ENCODE data around the gene PXDN. TPM values are rescaled to one million over a fixed set of nuclear protein-coding genes. Genes with fewer than 3 reads are reported as not detected.

PXDN gene
- total and polyA plus RNA-seq, 5 donors from 2014 or later = 0.79 TPM; not detected in 4

GRCh38 chr2:1771626-1772280, 27.4 kb upstream of the PXDN start:
- Histone ChIP-seq H3K4me1 (ENCODE audit: control insufficient read depth, insufficient read depth, low read length, poor library complexity, severe bottlenecking) (no peaks in the 10 kb centered on the region), H3K4me3 (ENCODE audit: low read depth, low read length) (no peak overlapping the region), H3K27me3 (ENCODE audit: control insufficient read depth, insufficient read depth, low read length) (no peaks in the 10 kb centered on the region), H3K27ac (ENCODE audit: insufficient read depth, low read length, poor library complexity, severe bottlenecking) (no peak overlapping the region), H3K9me3 (ENCODE audit: control insufficient read depth in 2 of 2, low read length in 2 of 2) (no peaks in the 10 kb centered on the region), H3K36me3 (ENCODE audit: control insufficient read depth, insufficient read depth, low read length) (no peaks in the 10 kb centered on the region)
- no peak overlapping the region for H3K27ac Mint-ChIP-seq
- no peak for DNase-seq
- no peak for ATAC-seq (ENCODE audit: low read depth in 2 of 2)
- no peaks in the 10 kb centered on the region for H3K4me1 Mint-ChIP-seq
- H3K27me3 Mint-ChIP-seq = peaks cover 4% of the 10 kb centered on the region
- no peaks in the 10 kb centered on the region for H3K36me3 Mint-ChIP-seq
- H3K4me3 Mint-ChIP-seq = peak overlapping the region in 1 of 4 donors; percentile 21
- peaks cover 0 to 2% (median 0%) of the 10 kb centered on the region in 7 donors for H3K9me3 Mint-ChIP-seq

GRCh38 chr2:1770566-1771380, 26.5 kb upstream of the PXDN start:
- no peaks in the 10 kb centered on the region for H3K4me1 Mint-ChIP-seq

GRCh38 chr2:1769703-1770422, 25.5 kb upstream of the PXDN start:
- ATAC-seq (ENCODE audit: low read depth in 2 of 2) (no peak), DNase-seq (peak in 2 of 3 donors; percentile 3 to 43)
- Mint-ChIP-seq H3K4me3 (no peak overlapping the region), H3K27me3 (no peaks in the 10 kb centered on the region), H3K9me3 (peaks cover 0 to 4% (median 2%) of the 10 kb centered on the region in 7 donors), H3K4me1 (no peaks in the 10 kb centered on the region), H3K27ac (no peak overlapping the region), H3K36me3 (no peaks in the 10 kb centered on the region)
- no peak overlapping the region for H3K4me3 ChIP-seq (ENCODE audit: low read depth, low read length)
- no peaks in the 10 kb centered on the region for H3K4me1 ChIP-seq (ENCODE audit: control insufficient read depth, insufficient read depth, low read length, poor library complexity, severe bottlenecking)
- no peak overlapping the region for H3K27ac ChIP-seq (ENCODE audit: insufficient read depth, low read length, poor library complexity, severe bottlenecking)
- H3K27me3 ChIP-seq (ENCODE audit: control insufficient read depth, insufficient read depth, low read length) = no peaks in the 10 kb centered on the region
- no peaks in the 10 kb centered on the region for H3K36me3 ChIP-seq (ENCODE audit: control insufficient read depth, insufficient read depth, low read length)
- H3K9me3 ChIP-seq (ENCODE audit: control insufficient read depth in 2 of 2, low read length in 2 of 2) = no peaks in the 10 kb centered on the region

More at GRCh38 chr2:1770566-1771380, 26.5 kb upstream of the PXDN start:
- H3K4me1 ChIP-seq (ENCODE audit: control insufficient read depth, insufficient read depth, low read length, poor library complexity, severe bottlenecking) = no peaks in the 10 kb centered on the region
- H3K4me3 ChIP-seq (ENCODE audit: low read depth, low read length) = no peak overlapping the region
- no peak for DNase-seq
- no peaks in the 10 kb centered on the region for H3K36me3 ChIP-seq (ENCODE audit: control insufficient read depth, insufficient read depth, low read length)
- no peak overlapping the region for H3K27ac Mint-ChIP-seq
- H3K27ac ChIP-seq (ENCODE audit: insufficient read depth, low read length, poor library complexity, severe bottlenecking) = no peak overlapping the region
- no peak for ATAC-seq (ENCODE audit: low read depth in 2 of 2)
- H3K4me3 Mint-ChIP-seq = no peak overlapping the region
- H3K27me3 Mint-ChIP-seq = peaks cover 3% of the 10 kb centered on the region
- no peaks in the 10 kb centered on the region for H3K36me3 Mint-ChIP-seq
- no peaks in the 10 kb centered on the region for H3K27me3 ChIP-seq (ENCODE audit: control insufficient read depth, insufficient read depth, low read length)
- H3K9me3 Mint-ChIP-seq = peaks cover 0 to 3% (median 0%) of the 10 kb centered on the region in 7 donors
- H3K9me3 ChIP-seq (ENCODE audit: control insufficient read depth in 2 of 2, low read length in 2 of 2) = no peaks in the 10 kb centered on the region

GRCh38 chr2:1767939-1768691, 23.8 kb upstream of the PXDN start:
- H3K36me3 Mint-ChIP-seq = no peaks in the 10 kb centered on the region
- ATAC-seq (ENCODE audit: low read depth in 2 of 2) = no peak
- peaks cover 0 to 4% (median 2%) of the 10 kb centered on the region in 7 donors for H3K9me3 Mint-ChIP-seq
- no peaks in the 10 kb centered on the region for H3K9me3 ChIP-seq (ENCODE audit: control insufficient read depth in 2 of 2, low read length in 2 of 2)
- no peak overlapping the region for H3K4me3 Mint-ChIP-seq
- no peaks in the 10 kb centered on the region for H3K4me1 ChIP-seq (ENCODE audit: control insufficient read depth, insufficient read depth, low read length, poor library complexity, severe bottlenecking)
- H3K27me3 ChIP-seq (ENCODE audit: control insufficient read depth, insufficient read depth, low read length) = no peaks in the 10 kb centered on the region
- no peaks in the 10 kb centered on the region for H3K27me3 Mint-ChIP-seq
- H3K4me1 Mint-ChIP-seq = no peaks in the 10 kb centered on the region
- H3K36me3 ChIP-seq (ENCODE audit: control insufficient read depth, insufficient read depth, low read length) = no peaks in the 10 kb centered on the region
- H3K27ac Mint-ChIP-seq = no peak overlapping the region
- H3K4me3 ChIP-seq (ENCODE audit: low read depth, low read length) = no peak overlapping the region
- no peak for DNase-seq
- no peak overlapping the region for H3K27ac ChIP-seq (ENCODE audit: insufficient read depth, low read length, poor library complexity, severe bottlenecking)

GRCh38 chr2:1766851-1767811, 22.8 kb upstream of the PXDN start:
- no peaks in the 10 kb centered on the region for H3K27me3 Mint-ChIP-seq
- DNase-seq = no peak
- no peak overlapping the region for H3K27ac ChIP-seq (ENCODE audit: insufficient read depth, low read length, poor library complexity, severe bottlenecking)
- H3K4me3 Mint-ChIP-seq = no peak overlapping the region
- peaks cover 0 to 4% (median 2%) of the 10 kb centered on the region in 7 donors for H3K9me3 Mint-ChIP-seq
- ATAC-seq (ENCODE audit: low read depth in 2 of 2) = no peak
- H3K27me3 ChIP-seq (ENCODE audit: control insufficient read depth, insufficient read depth, low read length) = no peaks in the 10 kb centered on the region
- no peaks in the 10 kb centered on the region for H3K9me3 ChIP-seq (ENCODE audit: control insufficient read depth in 2 of 2, low read length in 2 of 2)
- no peaks in the 10 kb centered on the region for H3K4me1 ChIP-seq (ENCODE audit: control insufficient read depth, insufficient read depth, low read length, poor library complexity, severe bottlenecking)
- H3K4me3 ChIP-seq (ENCODE audit: low read depth, low read length) = no peak overlapping the region
- no peaks in the 10 kb centered on the region for H3K4me1 Mint-ChIP-seq
- no peaks in the 10 kb centered on the region for H3K36me3 Mint-ChIP-seq
- H3K27ac Mint-ChIP-seq = no peak overlapping the region
- no peaks in the 10 kb centered on the region for H3K36me3 ChIP-seq (ENCODE audit: control insufficient read depth, insufficient read depth, low read length)

- Mint-ChIP-seq H3K27ac (no peak overlapping the region), H3K36me3 (no peaks in the 10 kb centered on the region), H3K4me1 (no peaks in the 10 kb centered on the region), H3K9me3 (peaks cover 0 to 4% (median 2%) of the 10 kb centered on the region in 7 donors), H3K4me3 (no peak overlapping the region), H3K27me3 (no peaks in the 10 kb centered on the region)
- H3K27ac ChIP-seq (ENCODE audit: insufficient read depth, low read length, poor library complexity, severe bottlenecking) = no peak overlapping the region
- no peak for DNase-seq
- no peaks in the 10 kb centered on the region for H3K9me3 ChIP-seq (ENCODE audit: control insufficient read depth in 2 of 2, low read length in 2 of 2)
- ATAC-seq (ENCODE audit: low read depth in 2 of 2) = no peak
- H3K4me1 ChIP-seq (ENCODE audit: control insufficient read depth, insufficient read depth, low read length, poor library complexity, severe bottlenecking) = no peaks in the 10 kb centered on the region
- H3K27me3 ChIP-seq (ENCODE audit: control insufficient read depth, insufficient read depth, low read length) = no peaks in the 10 kb centered on the region
- no peaks in the 10 kb centered on the region for H3K36me3 ChIP-seq (ENCODE audit: control insufficient read depth, insufficient read depth, low read length)
- no peak overlapping the region for H3K4me3 ChIP-seq (ENCODE audit: low read depth, low read length)
These were observed 22.1 kb upstream of the PXDN start for GRCh38 chr2:1766425-1766824.
